Right renal cortex interstitium (tissue), 3 donors: ENCODE results near the gene KIF17. TPM values are rescaled to one million over a fixed set of nuclear protein-coding genes. Genes with fewer than 3 reads are reported as not detected.
"Not testable (repeated sequence)": the region's sequence is repeated elsewhere in the genome, so short reads cannot be mapped to it uniquely, and the experiment has no call there.

Experiments used
- DNase-seq, 3 donors: peaks; one replicate each; pipeline ENCODE4 v3.0.0-alpha.2; 2013; ENCODE audit warnings: low read depth in 3 of 3, low spot score in 2 of 3
- polyA plus RNA-seq, 3 donors: library from polyadenylated mRNA; unstranded; fragments of 120-200 nt; gene quantifications; one replicate each; pipeline ENCODE4 v1.2.1, GENCODE V29; 2013; ENCODE audit not compliant: insufficient read length in 3 of 3

Gene KIF17
- polyA plus RNA-seq, 3 donors: 3.5 to 4.9 (median 3.9) TPM

DNA sequence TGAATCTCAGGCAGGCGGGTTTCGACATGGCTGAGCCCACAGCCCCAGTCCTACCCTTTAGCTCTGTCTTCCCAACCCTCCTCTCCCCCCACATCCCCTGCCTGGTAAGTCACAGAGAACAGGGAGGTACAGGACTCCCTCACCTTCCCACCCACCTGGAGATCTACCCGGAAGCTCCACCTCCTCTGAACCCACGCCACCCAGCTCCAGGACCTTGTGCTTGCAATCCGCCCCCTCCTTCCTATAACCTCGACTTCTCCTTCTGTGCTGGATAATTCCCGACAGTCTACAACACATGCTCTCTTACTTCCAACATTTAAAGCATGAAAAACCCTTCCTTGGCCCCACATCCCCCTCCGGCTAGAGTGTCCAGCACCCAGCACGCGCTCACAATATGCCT is 22.3 kb downstream of the KIF17 start:
- DNase-seq: no peak

GRCh38 chr1:20693623-20694022 is 24.2 kb downstream of the KIF17 start:
- no peak for DNase-seq

DNA sequence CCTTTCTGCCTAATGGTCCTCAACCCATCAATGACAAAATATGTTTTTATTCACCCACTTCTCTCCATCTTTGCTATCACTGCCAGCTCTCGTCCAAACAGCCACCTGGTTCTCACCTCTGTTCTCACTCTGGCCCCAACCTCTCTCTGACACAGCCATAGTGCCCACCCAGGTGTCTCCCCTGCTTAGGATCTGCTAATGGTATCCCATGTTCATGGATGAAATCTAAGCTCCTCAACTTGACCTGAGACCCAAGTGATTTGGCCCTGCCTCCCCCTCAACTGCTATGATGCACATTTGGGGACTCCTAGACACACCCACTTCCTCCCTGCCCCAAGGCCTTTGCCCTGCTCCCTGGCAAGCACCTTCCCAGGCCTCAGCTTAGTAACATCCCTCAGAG is 25.9 kb downstream of the KIF17 start:
- DNase-seq: no peak

DNA sequence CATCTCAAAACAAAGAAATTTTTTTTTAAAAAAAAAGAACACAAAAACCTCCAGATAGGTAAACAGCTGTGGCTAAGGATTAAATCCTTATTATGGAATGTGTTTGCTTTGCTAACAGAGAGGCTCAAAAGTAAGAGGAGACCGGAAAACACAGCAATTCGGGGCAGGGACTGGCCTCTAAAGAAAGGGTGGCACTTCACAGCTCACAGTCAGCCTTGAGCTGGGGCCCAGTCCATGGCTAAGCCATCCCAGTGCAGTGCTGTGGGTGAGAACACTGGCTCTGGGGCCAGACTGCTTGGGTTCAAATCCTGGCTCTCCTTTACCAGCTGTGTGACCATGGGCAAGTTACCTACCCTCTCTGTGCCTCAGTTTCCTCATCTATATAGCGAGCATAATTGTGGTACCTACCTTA is 28.2 kb downstream of the KIF17 start:
- DNase-seq: no peak

DNA sequence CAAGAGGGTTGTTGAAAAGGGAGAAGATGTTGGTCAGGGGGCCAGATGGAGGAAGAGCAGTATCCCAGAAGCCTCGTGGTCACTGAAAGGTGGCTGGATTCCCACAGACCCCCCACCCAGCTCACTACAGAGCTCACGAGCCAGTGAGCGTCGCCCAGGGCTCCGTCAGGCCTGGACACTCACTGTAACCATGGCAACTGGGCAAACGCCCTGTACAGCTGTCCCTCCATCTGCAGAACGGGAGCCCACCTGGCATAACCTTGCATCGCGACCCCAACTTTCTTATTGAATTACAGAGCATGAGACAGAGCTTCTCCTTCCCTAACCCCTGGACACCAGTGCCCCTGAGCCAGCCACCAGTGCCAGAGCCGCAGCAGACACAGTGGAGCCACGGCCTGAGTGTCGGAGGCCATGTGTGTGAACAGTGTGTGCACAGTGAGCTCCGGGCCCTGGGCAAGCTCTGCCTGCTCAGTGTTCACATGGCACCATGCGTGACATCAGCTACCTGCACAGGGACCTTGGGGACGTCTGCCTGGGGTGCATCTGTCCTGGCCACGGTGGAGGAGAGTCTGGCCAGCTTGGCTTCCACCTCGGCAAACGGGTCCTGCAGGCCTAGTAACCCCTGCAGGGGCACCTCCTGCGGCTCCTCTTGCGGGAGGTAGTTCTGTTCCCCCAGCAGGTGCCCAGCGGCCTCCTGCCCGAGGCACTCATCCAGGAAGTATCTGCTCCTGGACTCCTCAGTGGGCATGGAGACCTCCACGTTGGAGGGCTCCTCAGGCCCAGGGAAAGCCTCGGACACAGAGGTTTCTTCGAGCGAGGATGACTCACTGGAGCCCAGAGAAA is 30.7 kb downstream of the KIF17 start:
- no peak for DNase-seq

DNA sequence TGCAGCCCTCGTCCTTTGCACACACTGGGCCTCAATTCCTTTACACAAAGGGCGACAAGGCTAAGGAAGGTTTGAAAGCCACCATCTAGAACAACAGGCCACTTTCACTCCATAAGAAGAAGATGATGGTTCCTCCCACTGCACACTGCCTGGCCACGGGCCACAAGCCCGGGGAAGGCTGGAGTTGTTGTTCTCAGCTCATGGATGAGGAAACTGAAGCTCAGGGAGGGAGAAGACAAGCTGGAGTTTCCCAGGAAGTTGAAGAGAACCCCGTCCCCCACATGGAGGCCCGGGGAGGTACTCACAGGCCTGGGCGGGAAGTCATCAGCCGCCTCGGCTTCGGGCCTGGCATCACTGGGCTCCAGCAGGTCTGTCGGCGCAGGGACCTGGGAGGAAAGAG is 32.1 kb downstream of the KIF17 start:
- DNase-seq: no peak

- no peak for DNase-seq
Measured at GRCh38 chr1:20685099-20685662, 32.6 kb downstream of the KIF17 start.

- no peak for DNase-seq
Measured at GRCh38 chr1:20684651-20685050, 33.2 kb downstream of the KIF17 start.

DNA sequence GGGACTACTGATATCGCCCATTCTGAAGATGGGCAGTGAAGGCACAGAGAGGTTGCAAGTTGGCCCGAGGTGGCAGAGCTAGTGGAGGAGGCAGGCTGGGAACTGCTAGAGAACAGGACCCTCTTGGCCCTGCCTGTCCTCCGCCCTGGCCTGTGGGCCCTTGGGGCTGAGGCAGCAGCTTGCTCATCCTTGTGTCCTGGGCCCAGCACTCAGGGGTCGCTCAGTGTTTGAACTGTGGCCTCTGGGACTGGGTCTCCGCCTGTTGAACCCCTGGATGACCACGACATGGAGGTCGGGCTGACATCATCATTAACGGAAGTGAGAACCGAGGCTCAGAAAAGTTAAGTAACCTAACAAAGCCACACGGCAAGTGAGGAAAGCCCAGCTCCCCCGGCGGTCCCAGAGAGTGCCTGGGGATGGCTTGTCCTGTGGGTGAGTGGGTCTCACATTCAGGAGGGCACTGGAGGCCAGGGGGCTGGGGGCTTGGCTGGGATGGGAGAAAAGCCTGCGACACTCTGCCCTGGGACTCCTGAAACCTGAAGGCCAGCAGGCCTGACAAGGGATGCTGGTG is 33.7 kb downstream of the KIF17 start:
- no peak for DNase-seq

GRCh38 chr1:20683614-20684013 is 34.2 kb downstream of the KIF17 start:
- no peak for DNase-seq

- DNase-seq: no peak
Measured at GRCh38 chr1:20682571-20683236, 35.1 kb downstream of the KIF17 start.

DNA sequence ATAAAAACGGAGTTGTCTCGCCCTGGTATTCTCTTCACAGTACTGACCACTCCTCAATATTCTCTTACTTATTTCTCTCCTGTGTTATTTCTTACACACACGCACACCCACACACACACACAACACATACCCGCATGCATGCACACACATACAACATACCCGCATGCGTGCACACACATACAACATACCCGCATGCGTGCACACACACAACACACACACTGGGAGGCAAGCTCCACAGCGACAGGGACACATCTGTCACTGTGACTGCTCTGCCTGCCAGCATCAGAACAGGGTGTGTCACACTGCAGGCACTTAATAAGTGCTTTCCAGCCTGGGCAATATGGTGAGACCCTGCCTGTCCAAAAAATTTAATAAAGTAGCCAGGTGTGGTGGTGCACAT is 35.8 kb downstream of the KIF17 start:
- DNase-seq: no peak

- DNase-seq: no peak
Measured at GRCh38 chr1:20680269-20680668, 37.5 kb downstream of the KIF17 start.

GRCh38 chr1:20678599-20678998 is 39.2 kb downstream of the KIF17 start:
- no peak for DNase-seq

- DNase-seq: not testable (repeated sequence)
Measured at GRCh38 chr1:20673626-20674025, 44.2 kb downstream of the KIF17 start.

DNA sequence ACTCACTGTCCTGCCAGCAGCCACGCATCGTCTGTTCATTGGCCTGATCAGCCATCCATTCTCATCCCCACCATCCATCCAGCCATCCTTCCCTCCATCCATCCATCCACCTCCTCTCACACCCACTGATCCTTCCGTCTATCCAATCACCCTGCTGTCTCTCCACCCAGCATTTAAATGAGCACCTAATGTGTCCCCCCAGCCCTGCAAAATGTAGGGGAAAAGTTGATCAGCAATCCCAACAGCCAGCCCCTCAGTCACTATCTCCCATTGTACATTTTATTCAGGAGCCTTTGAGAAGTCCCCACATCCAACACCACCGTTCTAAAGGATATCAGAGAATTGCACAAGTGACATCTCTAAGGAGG is 45.6 kb downstream of the KIF17 start:
- DNase-seq: no peak

DNA sequence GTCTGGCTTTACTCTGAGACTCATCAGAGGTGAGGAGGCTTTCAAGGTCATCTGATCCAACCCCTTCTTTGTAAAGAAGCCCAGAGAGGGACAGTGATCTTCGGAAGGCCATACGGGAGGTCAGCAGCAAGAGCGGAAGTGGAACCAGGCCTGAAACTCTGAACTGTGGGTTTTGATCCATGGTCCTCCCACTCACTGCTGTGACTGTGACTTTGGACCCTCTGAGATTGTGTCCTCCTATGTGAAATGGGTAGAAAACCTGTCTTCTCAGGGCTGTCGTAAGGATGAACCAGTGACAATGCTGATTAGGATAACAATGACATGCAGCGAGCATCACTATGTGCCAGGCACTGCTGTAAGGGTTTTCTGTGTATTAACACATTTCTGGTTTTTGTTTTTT is 46.9 kb downstream of the KIF17 start:
- no peak for DNase-seq

DNA sequence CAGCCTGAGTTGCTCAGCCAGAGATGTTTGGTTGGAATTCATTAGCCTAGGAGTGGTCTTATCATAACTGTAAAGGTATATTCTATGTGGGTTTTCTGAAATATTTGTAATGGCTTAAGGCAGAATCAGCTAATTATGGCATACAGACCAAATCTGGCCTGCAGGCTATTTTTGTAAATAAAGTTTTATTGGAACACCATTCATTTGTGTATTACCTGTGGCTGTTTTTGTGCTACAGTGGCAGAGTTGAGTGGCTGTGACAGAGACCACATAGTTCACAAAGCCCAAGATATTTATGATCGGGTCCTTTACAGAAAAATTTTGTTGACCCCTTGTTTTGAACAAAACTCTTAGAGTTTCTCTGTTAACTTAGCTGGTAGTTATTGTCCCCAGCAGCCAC is 49.2 kb downstream of the KIF17 start:
- no peak for DNase-seq

DNA sequence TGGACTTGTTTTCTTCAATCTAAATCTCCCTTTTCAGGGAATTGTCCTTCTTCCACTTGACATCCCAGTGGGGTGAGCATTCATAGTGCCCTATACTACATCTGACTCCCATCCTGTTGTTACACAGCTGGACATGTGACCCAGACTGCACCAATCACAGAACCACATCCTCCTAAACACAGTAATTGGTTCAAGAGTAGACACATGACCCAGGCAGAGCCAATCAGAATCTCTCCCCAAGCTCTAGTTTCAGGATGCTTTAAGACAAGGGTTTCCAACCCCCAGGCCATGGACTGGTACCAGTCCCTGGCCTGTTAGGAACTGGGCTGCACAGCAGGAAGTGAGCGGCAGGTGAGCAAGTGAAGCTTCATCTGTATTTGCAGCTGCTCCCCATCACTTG is 51.0 kb downstream of the KIF17 start:
- no peak for DNase-seq

- no peak for DNase-seq
Measured at GRCh38 chr1:20666146-20666545, 51.7 kb downstream of the KIF17 start.

- no peak for DNase-seq
Measured at GRCh38 chr1:20665726-20666125, 52.1 kb downstream of the KIF17 start.
